Activated T-cell treated with anti-CD3 and anti-CD28 coated beads, Interleukin-2, amount 50 U/mL, for 4 hours (primary cell): ENCODE data around the gene ULBP3. TPM values are rescaled to one million over a fixed set of nuclear protein-coding genes. Genes with fewer than 3 reads are reported as not detected.

Experiments
- ATAC-seq, 2 donors: fragments of 200-7000 bp; cut with Tn5 transposase; one replicate each; pipeline ENCODE4 v1.10.0; 2021
- DNase-seq: peaks from one replicate; pipeline ENCODE4 v3.0.0-alpha.2; 2020
- H3K27me3 Mint-ChIP-seq: one replicate; pipeline ENCODE4 v1.8.0; 2021; ENCODE audit warnings: low read depth, mixed read lengths
- H3K36me3 Mint-ChIP-seq: one replicate; pipeline ENCODE4 v1.8.0; 2022; ENCODE audit warnings: mixed read lengths; ENCODE audit not compliant: insufficient read depth
- H3K4me1 Mint-ChIP-seq: one replicate; pipeline ENCODE4 v1.8.0; 2021; ENCODE audit warnings: low read depth, mixed read lengths
- H3K4me3 Mint-ChIP-seq: one replicate; pipeline ENCODE4 v1.8.0; 2021; ENCODE audit warnings: mild to moderate bottlenecking, moderate library complexity, mixed read lengths
- H3K9me3 Mint-ChIP-seq: one replicate; pipeline ENCODE4 v1.8.0; 2021; ENCODE audit warnings: mixed read lengths
- total RNA-seq, 3 donors: library from RNA; stranded (reverse); gene quantifications; one replicate each; pipeline ENCODE4 v1.2.1, GENCODE V29; 2021

Gene ULBP3
- 1 to 10 TPM in 1 of 3 donors, under 1 TPM in 2; 0.40 to 1.1 (median 0.63) TPM for total RNA-seq

DNA sequence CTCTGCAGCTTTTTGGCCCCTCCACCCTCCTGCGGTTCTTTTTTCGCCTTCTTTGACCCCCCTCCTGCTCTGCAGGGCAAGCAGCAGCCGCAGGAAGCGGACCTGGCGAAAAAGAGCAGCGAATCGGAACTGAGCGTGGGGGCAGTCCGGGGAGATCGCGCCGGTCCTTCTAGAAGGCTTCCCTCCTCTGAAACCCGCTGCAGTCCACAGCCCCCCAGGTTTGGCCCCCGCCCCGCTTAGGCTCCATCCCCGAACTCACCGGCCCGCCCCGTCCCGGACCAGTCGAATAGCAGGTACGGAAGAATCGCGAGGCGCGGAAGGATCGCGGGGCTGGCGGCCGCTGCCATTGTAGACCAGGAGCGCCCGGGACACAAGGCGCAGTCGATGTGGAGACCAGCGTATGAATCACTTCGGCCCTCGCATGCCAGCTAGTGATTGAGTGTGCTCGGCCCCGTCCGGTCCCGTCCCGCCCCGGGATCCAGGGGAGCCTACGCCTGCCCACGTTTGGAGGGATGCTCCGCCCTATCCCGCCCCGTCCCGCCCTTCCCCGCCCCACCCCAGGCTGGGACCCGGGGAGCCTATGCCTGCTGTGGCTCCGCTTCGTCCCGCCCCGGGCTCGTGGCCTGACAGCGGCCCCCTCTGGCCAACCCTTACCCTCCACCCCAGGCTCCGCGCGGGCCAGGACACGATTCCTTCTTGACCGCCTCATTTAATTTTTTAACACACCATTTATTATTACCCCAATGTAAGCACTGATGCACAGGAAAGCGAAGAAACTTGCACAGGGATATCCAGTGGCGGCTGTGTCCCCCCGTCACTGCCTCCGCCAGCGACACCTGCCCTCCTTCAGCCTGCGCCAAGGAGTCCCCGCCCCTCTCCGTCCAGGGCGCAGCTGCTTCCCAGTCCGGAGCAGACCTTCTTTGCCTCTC, at the start of gene ULBP3:
Gene ULBP3, minus strand, starts transcription at position 402 of the 929 bp plus-strand sequence. Its CDS starts 55 bp downstream, at position 347.
- peaks cover 6% of the 10 kb centered on the region for H3K36me3 Mint-ChIP-seq
- peaks cover 13% of the 10 kb centered on the region for H3K27me3 Mint-ChIP-seq
- ATAC-seq (peak; percentile 88 to 93), DNase-seq (peak; percentile 56)
- H3K4me1 Mint-ChIP-seq = peaks cover 16% of the 10 kb centered on the region
- H3K4me3 Mint-ChIP-seq = peak within 1 kb of the TSS; percentile 82
- H3K9me3 Mint-ChIP-seq = no peaks in the 10 kb centered on the region

DNA sequence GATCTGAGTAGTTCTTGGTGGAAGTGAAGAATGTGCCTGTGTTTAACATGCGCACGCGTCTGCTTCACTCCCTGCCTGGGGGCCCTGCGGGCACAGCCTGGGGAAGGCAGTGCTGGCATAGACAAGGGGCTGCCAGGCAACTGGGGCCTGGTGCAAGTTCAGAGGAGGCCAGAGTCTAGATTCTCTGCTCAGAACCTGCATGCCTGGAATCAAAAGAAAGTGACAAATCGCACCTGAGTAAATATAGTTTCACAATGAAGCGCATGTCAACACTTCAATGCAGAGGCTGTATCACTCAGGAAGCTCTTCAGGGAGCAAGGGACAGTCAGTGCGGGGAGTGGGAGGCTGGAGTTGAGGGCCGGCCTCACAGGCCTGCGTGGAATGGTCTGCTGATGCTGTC, 49.7 kb upstream of the ULBP3 start:
- no peak for ATAC-seq
- Mint-ChIP-seq H3K27me3 (peaks cover 3% of the 10 kb centered on the region), H3K9me3 (no peaks in the 10 kb centered on the region), H3K4me3 (no peak overlapping the region), H3K36me3 (no peaks in the 10 kb centered on the region), H3K4me1 (peaks cover 7% of the 10 kb centered on the region)
- DNase-seq = no peak

DNA sequence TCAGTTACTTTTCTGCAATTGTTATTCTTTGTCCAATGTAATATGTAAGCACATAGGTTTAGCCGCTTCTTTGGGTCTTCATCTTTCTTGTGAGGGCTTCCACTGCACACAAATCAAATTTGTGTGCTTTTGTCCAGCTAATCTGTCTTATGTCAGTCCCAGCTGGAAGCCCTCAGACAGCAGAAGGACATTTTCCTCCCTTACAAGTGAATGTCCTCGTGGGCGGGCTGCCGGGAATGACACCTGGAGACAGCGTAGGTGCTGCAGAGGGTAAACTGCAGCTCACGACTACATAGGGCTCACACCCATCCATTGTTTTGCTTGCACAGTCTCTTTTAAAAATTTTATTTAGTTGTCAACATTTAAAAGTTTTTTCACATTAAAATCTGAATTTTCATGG, 49.3 kb upstream of the ULBP3 start:
- Mint-ChIP-seq H3K9me3 (no peaks in the 10 kb centered on the region), H3K27me3 (peaks cover 3% of the 10 kb centered on the region), H3K36me3 (no peaks in the 10 kb centered on the region), H3K4me1 (peaks cover 7% of the 10 kb centered on the region), H3K4me3 (no peak overlapping the region)
- DNase-seq (no peak), ATAC-seq (no peak)

DNA sequence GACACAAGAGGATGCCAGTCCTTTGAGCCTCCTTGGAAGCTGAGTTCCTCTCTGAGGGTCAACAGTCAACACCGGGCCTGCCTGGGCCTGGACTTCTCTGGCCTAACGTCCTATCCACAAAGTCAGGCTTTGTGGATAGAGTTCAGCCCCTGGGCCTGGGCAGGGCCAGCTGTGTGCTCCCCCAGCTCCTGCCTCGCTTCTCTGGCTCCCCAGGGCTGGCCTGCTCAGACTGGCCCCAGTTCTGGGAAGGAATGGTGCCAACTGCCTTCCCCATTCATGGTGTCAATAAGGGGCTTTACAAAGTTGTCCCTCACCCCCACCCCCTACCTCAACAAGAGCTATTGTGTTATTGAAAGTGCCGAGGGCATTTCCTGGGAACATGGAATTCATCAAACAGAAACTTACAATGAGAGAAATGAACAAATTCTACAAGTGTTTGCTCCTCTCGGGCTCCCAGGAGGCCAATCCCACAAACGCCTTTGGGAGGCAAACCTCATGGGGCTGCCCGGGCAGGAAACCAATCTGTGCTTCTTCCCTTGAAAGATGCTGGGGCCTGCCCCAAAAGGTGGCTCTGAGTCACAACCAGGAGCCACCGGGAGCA, 47.4 kb upstream of the ULBP3 start:
- DNase-seq (no peak), ATAC-seq (no peak)
- Mint-ChIP-seq H3K9me3 (no peaks in the 10 kb centered on the region), H3K36me3 (no peaks in the 10 kb centered on the region), H3K4me3 (no peak overlapping the region), H3K27me3 (peaks cover 5% of the 10 kb centered on the region), H3K4me1 (peaks cover 7% of the 10 kb centered on the region)

DNA sequence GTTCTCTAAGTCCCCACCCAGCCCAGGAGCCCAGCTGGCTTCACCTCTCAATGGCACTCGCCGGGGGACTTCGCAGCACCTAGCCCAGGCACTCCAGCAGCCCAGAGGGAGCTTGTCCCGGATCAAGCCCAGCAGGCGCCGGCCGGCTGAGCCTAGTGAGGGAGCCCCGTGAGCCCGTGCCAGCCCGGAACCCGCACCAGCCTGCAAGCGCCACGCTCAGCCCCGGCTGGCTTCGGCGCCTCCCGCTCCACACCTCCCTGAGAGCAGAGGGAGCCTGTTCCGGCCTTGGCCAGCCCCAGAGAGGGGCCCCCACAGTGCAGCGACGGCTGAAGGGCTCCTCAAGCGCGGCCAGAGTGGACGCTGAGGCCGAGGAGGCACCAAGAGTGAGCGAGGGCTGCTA, 46.8 kb upstream of the ULBP3 start:
- H3K9me3 Mint-ChIP-seq = no peaks in the 10 kb centered on the region
- no peaks in the 10 kb centered on the region for H3K36me3 Mint-ChIP-seq
- H3K4me3 Mint-ChIP-seq = no peak overlapping the region
- H3K27me3 Mint-ChIP-seq = peaks cover 8% of the 10 kb centered on the region
- ATAC-seq (no peak), DNase-seq (no peak)
- peaks cover 7% of the 10 kb centered on the region for H3K4me1 Mint-ChIP-seq

DNA sequence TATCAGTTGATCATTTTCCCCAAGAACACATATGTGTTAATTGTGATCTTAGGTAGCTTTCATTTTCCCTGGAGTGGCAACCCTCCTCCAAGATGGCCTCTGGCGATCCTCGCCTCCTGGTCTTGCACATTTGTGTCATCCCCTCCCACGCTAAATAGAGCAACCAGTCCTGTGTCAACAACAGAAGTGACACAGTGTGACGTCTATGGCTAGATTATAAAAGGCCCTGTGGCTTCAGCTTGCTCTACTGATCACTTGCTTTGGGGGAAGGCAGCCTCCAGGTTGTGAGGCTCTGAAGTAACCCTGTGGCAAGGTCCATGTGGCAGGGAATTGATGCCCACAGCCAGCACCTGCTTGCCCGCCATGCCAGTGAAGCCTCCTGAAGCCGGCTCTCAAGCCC, 43.3 kb upstream of the ULBP3 start:
- DNase-seq (no peak), ATAC-seq (no peak)
- no peaks in the 10 kb centered on the region for H3K36me3 Mint-ChIP-seq
- no peak overlapping the region for H3K4me3 Mint-ChIP-seq
- no peaks in the 10 kb centered on the region for H3K4me1 Mint-ChIP-seq
- H3K9me3 Mint-ChIP-seq = no peaks in the 10 kb centered on the region
- H3K27me3 Mint-ChIP-seq = peaks cover 6% of the 10 kb centered on the region

DNA sequence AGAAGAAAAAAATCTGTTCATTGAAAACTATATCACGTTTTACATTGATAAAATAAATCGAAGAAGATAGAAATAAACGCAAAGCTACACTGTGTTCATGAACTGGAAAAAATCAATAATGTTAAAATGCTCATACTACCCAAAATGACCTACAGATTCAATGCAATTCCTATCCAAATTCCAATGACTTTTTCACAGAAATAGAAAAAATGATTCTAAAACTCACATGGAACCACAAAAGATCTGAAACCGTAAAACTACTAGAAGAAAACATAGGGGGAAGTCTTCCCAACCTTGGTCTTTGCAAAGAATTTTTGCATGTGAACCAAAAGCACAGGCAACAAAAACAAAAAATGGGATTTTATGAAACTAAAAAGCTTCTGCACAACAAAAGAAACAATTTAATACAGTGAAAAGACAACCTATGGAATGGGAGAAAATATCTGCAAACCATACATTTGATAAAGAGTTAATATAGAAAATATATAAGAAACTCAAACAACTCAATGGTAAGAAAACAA, 33.9 kb upstream of the ULBP3 start:
- Mint-ChIP-seq H3K27me3 (no peaks in the 10 kb centered on the region), H3K9me3 (no peaks in the 10 kb centered on the region), H3K4me3 (no peak overlapping the region), H3K4me1 (no peaks in the 10 kb centered on the region), H3K36me3 (no peaks in the 10 kb centered on the region)
- ATAC-seq (no peak), DNase-seq (no peak)

DNA sequence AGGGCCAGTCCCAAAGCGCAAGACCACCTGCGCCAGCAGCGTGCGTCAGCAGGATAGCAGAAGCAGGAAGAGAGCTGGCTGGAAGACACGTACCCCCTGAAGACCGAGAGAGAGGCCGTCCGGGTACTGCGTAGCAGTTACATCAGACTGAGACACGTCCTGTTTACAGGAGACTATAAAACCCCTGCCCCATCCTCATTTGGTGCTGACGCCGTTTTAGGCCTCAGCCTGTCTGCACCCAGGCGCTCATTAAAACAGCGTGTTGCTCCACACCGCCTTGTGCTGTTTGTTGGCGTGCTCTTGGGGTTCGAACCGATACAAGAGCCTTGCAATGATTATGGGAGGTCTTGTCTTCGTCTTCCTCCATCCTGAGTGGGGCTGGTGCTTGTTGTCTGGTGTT, 31.8 kb upstream of the ULBP3 start:
- Mint-ChIP-seq H3K4me1 (no peaks in the 10 kb centered on the region), H3K27me3 (peaks cover 3% of the 10 kb centered on the region), H3K4me3 (no peak overlapping the region), H3K9me3 (no peaks in the 10 kb centered on the region), H3K36me3 (no peaks in the 10 kb centered on the region)
- no peak for ATAC-seq
- DNase-seq = no peak

DNA sequence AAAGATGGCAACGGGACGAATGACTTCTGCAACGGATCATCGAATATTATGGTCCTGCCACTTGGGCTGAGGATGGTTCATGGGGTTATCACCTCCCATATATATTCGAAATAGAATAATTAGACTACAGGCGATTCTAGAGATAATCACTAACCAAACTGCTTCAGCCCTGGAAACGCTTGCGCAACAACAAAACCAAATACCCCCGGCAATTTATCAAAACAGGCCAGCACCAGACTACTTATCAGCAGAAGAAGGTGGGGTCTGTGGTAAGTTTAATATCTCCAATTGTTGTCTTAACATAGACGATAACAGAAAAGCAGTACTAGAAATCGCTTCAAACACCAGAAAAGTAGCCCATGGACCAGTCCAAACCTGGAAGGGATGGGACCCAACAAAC, 31.0 kb upstream of the ULBP3 start:
- Mint-ChIP-seq H3K36me3 (no peaks in the 10 kb centered on the region), H3K9me3 (no peaks in the 10 kb centered on the region), H3K4me3 (no peak overlapping the region), H3K4me1 (no peaks in the 10 kb centered on the region), H3K27me3 (peaks cover 10% of the 10 kb centered on the region)
- DNase-seq = no peak
- ATAC-seq = no peak

DNA sequence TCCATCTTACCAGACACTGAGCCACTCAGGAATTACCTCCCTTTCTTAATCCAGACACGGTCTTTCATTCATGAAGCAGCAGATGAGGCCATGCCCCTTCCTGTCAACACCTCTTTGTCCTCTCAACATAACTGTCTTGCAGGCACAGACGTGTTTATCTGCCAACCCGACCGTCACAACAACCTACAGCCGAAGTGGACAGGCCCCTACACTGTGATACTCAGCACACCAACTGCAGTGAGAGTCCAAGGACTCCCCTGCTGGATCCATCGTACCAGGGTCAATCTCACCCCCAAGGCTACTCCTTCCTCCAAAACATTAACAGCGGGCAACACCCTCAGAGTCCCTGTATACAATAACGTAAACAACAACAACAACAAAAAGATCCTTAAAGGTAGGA, 30.6 kb upstream of the ULBP3 start:
- no peaks in the 10 kb centered on the region for H3K36me3 Mint-ChIP-seq
- H3K27me3 Mint-ChIP-seq = peaks cover 10% of the 10 kb centered on the region
- no peaks in the 10 kb centered on the region for H3K9me3 Mint-ChIP-seq
- DNase-seq (no peak), ATAC-seq (no peak)
- H3K4me1 Mint-ChIP-seq = no peaks in the 10 kb centered on the region
- H3K4me3 Mint-ChIP-seq = no peak overlapping the region

DNA sequence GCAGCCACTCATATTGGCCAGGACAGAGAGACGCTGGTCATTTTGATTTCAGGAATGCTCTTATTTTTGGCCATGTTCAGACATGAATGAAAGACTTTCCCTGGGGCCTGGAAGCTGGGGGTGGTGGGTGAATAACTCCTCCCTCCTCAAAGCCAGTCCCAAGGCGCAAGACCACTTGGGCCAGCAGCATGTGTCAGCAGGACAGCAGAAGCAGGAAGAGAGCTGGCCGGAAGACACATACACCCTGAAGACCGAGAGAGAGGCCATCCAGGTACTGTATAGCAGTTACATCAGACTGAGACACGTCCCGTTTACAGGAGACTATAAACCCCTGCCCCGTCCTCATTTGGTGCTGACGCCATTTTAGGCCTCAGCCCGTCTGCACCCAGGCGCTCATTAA, 29.2 kb upstream of the ULBP3 start:
- ATAC-seq (no peak), DNase-seq (no peak)
- Mint-ChIP-seq H3K4me1 (no peaks in the 10 kb centered on the region), H3K27me3 (peaks cover 10% of the 10 kb centered on the region), H3K36me3 (no peaks in the 10 kb centered on the region), H3K9me3 (no peaks in the 10 kb centered on the region), H3K4me3 (no peak overlapping the region)

DNA sequence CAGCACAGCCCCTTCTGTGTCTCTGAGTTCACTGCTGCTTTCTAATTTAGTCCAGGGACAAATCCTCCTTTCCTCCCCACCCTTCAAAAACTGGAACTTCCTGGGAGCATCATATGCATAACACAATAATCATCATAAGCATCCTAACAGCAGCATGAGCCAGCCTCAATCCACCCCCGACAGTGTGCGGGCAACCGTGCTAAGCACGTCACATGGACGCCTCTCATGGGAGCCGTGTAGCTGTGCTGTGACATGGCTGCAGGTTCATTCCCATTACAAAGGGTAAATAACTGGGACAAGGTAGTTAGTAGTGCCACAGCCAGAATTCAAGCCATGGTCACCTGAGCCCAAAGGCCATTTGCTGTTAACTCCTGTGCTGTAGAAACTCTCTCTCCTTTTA, 24.5 kb upstream of the ULBP3 start:
- ATAC-seq (no peak), DNase-seq (no peak)
- H3K9me3 Mint-ChIP-seq = no peaks in the 10 kb centered on the region
- no peaks in the 10 kb centered on the region for H3K36me3 Mint-ChIP-seq
- peaks cover 14% of the 10 kb centered on the region for H3K27me3 Mint-ChIP-seq
- no peak overlapping the region for H3K4me3 Mint-ChIP-seq
- no peaks in the 10 kb centered on the region for H3K4me1 Mint-ChIP-seq

DNA sequence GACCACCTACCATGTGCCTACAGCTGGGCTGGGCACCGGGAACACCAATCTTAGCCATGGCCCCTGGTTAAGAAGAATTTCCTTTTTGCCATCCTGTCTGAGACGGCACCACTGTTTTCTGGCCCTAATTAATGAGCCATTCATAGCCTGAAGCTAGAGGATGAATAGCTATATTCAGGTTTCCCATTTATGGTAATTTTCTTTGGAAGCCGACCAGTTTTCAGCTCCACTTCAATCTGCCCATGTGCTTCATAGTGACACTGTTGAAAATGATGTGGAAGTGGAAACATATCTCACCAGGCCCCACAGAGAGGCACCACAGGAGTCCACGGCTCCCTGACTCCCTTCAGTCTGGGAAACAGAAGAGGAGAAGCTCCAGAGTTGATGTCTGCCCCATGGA, 22.6 kb upstream of the ULBP3 start:
- no peaks in the 10 kb centered on the region for H3K36me3 Mint-ChIP-seq
- no peaks in the 10 kb centered on the region for H3K9me3 Mint-ChIP-seq
- H3K4me3 Mint-ChIP-seq = no peak overlapping the region
- no peaks in the 10 kb centered on the region for H3K4me1 Mint-ChIP-seq
- no peak for ATAC-seq
- DNase-seq = no peak
- peaks cover 15% of the 10 kb centered on the region for H3K27me3 Mint-ChIP-seq

DNA sequence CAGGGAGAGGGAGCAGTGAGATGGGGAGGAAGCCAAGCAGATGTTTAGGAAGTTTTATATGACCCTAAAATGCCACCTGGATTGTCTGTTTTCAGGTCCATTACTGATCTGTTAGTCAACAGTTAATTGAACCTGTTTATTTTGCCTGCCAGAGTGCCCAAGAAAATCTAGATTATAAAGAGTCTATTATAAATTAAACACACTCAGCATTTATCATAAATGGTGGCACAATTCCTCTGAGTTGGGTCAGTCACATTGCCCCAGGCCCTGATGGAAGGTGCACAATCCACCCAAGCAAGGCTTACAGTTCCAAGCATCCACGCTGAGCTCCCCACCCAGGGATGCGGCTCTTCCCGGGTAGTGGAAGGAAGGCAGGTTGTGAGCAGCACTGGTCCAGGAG, 21.4 kb upstream of the ULBP3 start:
- H3K9me3 Mint-ChIP-seq = no peaks in the 10 kb centered on the region
- peaks cover 8% of the 10 kb centered on the region for H3K27me3 Mint-ChIP-seq
- H3K4me1 Mint-ChIP-seq = no peaks in the 10 kb centered on the region
- DNase-seq (no peak), ATAC-seq (no peak)
- no peak overlapping the region for H3K4me3 Mint-ChIP-seq
- H3K36me3 Mint-ChIP-seq = no peaks in the 10 kb centered on the region
